Measurements from ENCODE around the gene GLIS2.

The GLIS2 gene

GRCh38 chr16:4385789-4386450, 70.1 kb downstream of the GLIS2 start:
- no peak for DNase-seq

- DNase-seq: no peak
These were observed 70.6 kb downstream of the GLIS2 start for GRCh38 chr16:4386451-4386805.

GRCh38 chr16:4386951-4387565, 71.2 kb downstream of the GLIS2 start:
- DNase-seq: no peak

- no peak for DNase-seq
These were observed 71.9 kb downstream of the GLIS2 start for GRCh38 chr16:4387781-4388180.

GRCh38 chr16:4388271-4389021, 72.6 kb downstream of the GLIS2 start:
- DNase-seq: no peak

Measured in stimulated activated CD4-positive, alpha-beta T cell treated with anti-CD3 and anti-CD28 coated beads, Interleukin-1b, Interleukin-23, amount 100 ng/mL, for 48 hours (primary cell).